Ramos (cell line): Measurements from ENCODE around the gene TXNRD2.
"Not testable (repeated sequence)": the region's sequence is repeated elsewhere in the genome, so short reads cannot be mapped to it uniquely, and the experiment has no call there.

Experiments used
- in situ Hi-C: fragments of 300-500 bp; cut with MboI; formaldehyde crosslinking; loops from one replicate; pipeline ENCODE4 v1.14.3; 2022; ENCODE audit warnings: low sequenced_read_pairs; ENCODE audit not compliant: unreplicated experiment

The TXNRD2 gene

GRCh38 chr22:19896665-19897355 lies 44.8 kb downstream of the TXNRD2 start:
- in situ Hi-C loops, result no loop called here

- in situ Hi-C loops, result no loop called here
Measured at GRCh38 chr22:19895160-19895849, 46.3 kb downstream of the TXNRD2 start.

GRCh38 chr22:19893363-19893762 lies 48.3 kb downstream of the TXNRD2 start:
- in situ Hi-C loops, result no loop called here

DNA sequence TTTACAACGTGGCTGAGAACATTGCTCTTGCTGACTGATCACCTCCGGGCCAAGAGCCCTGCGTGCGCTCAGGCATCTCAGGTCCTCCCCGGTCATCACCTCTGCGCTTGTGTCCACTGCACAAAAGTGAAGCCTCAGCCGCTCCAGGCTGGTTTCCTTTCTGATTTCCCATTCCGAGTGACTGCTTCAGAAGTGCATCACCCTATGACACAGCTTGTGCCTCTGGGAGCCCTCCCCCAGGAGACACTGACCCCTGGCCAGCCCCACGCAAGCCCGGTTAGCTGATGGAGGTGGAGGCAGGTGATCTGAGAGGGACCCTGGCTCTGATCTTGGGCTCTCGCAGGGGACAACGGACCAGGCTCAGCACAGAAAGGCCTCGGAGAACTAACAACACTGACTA lies 48.7 kb downstream of the TXNRD2 start:
- in situ Hi-C loops, result no loop called here

GRCh38 chr22:19892257-19892879 lies 49.2 kb downstream of the TXNRD2 start:
- in situ Hi-C loops, result no loop called here

GRCh38 chr22:19891317-19892256 lies 50.0 kb downstream of the TXNRD2 start:
- in situ Hi-C loops, result no loop called here

DNA sequence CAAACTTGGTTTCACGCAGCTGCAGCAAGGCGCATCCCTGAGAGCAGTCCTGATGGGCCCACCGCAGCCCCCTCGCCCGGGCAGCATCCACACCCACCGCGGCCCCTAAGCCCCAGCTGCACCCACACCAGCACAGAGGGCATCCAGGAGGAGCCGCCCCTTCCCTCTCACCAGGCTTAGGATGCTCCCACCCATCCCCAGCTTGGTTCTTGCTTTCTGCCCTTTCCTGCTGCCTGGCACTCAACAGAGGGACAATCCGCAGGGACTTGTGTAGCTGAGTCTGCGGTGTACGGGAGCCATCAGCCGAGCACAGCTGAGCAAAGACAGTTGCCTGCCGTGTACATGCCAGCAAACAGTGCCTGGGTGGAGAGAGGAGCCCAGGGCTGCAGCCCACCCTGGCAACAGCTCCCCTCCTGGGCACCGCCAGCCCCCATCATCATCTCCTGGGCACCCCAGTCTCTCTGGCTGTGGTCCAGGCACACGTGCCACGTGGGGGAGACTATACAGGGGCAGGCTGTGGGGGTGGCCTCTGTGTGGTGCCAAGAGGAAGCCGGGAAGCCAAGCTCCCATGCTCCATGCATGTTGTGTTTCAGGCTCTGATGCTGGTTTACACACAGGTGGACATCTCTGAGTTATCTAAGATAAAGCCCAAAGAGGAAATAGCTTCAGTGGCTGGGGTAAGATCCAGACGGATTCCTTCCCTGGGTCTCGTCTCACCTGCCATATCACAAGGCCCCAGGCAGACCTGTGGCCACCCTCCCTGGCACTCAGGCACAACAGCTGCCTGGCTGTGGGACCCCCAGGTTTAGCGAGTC lies 50.9 kb downstream of the TXNRD2 start:
- in situ Hi-C loops, result no loop called here

DNA sequence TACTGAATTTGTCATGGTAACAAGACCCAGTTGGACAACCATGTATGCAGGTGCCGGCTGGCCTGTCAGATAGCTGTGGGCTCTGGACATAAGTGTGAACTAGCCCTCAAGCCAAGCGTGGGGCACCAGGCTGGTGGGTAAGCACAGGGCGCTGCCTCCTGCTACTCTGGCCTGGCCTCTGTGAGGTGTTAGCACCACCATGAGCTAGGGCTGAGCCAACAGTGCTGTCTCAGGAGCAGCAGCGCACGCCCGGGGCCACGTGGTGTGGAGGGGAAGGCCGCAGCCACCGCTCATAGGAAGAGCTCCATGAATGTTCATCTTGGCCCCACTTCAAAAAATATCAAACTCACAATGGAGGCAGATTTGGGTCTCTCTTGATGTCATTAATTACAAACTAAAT lies 51.7 kb downstream of the TXNRD2 start:
- in situ Hi-C loops, result no loop called here

DNA sequence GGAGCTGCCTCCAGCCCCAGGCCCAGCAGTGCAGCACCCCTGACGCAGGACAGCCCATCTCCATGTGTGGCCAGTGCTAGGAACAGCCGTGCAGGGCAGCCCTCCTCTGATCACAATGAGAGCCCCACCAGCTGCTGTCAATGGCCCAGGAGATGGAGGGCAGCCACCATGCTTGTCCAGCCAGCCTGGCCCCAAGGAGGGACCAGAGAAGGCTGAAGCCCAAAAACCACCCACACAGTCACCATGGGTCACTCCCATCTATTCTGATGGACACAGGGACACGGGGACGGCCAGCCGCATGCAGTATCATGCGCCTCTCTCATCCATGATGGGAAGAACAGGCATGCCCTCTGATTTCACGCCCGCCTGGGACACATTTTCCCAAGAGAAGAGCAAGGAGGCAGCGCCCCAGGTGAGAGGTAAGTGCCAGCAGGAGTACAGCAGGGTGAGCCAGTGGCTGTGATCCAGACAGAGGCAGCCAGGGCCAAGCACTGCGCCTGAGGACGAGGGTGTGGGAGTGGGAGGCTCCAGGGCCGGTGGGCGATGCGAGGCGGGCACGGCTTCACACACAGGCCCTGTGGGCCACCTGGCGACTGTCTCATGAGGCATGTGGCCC lies 53.4 kb downstream of the TXNRD2 start:
- in situ Hi-C loops, result no loop called here

DNA sequence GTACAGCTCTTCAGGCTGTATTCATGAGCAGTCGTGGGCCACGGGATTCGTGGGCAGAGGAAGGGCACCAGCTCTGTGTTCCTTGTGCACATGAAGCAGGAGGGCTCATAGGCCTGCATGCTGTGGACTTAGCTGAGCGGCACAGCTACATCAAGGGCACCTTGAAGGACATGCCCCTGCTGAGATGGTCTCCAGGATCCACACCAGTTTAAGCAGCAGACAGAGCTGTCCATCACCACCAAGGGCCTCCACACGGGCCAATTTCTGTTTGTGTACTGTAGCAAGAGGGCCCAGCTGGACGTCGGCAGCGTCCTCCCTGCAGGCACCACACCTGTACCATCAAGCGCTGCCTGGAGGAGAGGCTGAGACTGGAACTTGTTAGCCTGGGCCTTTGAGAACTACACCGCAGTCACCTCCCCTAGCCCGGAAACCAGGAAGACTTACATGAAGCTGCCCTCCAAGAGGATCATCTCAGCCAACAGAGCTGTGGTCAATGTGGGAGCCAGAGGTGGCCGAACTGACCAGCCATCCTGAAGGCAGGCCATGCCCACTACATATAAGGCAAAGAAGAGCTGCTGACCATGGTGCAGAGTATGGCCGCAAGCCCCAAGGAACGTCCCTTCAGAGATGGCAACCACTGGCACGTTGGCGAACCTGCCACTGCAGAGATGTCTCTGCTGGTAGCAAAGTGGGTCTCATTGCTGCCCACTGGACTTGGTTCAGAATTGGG lies 54.2 kb downstream of the TXNRD2 start:
- in situ Hi-C loops, result no loop called here

DNA sequence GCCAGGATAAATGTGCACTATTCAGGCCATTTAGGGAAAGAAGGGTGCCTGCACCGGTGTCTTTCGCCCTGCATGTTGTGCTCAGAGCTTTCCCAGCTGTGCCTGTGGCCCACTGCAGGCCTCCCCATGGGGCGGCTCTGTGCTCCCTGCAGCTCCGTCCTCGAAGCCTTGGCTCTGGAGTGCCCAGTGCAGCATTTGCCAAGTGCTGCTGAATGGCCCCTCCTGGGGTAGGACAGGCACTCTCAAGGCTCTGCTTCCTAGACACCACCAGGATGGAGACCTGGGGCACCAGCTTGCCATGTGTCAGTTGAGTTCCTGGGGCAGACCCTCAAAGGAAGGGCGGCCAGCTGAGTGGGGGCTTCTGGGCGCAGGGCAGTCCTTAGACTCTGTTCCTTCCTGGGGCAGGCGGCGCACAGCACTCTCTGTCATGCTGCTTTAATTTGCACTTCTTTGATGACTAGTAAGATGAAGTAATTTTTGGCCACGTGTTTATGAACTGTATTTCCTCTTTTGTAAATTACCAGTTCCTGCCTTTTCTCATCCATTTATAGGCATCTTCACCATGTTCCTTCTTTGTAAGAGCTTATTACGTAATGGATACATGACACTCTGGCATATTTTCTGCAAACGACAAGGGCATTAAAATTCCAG lies 54.9 kb downstream of the TXNRD2 start:
- in situ Hi-C loops, result no loop called here

DNA sequence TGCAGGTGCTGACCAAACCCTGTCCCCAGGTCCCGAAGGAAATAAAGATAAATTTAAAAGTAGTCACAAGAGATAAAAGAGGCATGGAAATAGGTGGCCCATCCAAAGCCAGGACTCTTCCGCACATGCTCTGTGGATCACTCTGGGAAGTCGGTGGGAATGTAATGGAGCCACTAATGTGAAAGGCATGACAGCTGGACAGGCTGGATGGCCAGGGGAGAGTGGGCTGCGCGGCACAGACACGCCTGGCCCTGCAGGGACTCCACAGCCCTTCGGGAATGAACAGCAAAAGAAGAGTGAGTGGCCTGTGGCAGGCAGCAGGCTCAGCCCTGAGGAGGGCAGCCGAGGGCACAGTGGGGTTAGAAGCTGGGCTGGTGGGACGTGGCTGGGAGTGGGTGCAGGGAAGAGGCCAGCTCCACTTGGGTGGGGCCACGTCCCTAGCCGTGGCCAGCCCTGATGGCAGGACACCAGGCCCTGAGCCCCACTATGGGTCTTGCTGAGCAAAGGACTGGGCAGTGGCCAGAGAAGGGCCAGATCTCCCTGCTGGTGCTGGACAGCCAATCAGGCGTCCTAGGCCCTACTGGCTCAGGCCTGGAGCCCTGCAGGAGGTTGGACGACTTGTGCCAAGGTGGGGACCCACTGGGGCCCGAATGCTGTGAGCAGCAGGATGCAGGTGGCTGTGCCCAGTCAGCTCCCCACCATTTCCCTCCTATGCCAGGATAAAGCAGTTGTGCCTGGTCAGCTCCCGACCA lies 55.6 kb downstream of the TXNRD2 start:
- in situ Hi-C loops, result no loop called here

DNA sequence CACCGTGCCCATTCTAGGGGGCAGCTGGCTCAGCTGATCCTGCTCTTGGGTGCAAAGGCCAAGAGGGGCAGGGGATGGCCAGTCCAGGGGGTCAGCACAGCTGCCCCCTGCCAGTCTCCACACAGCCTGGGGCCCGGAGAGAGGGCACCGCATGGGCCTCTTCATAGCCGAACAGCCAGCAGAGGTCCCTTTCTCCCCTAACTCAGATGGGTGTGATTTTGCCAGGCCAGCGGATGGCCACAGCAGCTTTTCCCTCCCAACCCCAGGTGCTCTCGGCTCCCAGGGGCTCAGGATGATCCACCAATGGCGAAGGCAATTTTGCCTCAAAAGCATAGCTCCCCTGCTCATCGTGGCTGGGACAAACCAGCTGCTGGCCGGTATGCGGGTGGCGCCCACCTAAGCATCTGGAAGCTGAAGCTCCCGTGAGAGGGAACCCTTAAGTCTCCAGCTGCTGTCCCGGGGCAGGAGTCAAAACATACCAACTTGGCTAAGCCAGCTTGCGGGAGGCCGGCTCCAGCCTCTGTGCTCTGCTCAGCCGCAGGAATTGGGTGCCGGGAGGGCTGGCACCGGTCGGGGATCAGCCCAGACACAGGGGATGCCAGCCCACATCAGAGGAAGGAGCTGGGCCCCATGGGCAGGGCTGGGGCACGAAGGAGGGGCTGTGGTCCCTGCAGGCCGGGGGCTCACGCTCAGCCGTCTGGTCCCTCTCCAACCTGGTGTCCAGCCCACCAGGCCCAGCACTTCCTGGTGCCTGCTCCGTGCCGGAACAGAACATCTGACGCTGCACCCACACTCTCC lies 56.5 kb downstream of the TXNRD2 start:
- in situ Hi-C loops, result no loop called here

GRCh38 chr22:19884161-19884953 lies 57.3 kb downstream of the TXNRD2 start:
- in situ Hi-C loops, result no loop called here

DNA sequence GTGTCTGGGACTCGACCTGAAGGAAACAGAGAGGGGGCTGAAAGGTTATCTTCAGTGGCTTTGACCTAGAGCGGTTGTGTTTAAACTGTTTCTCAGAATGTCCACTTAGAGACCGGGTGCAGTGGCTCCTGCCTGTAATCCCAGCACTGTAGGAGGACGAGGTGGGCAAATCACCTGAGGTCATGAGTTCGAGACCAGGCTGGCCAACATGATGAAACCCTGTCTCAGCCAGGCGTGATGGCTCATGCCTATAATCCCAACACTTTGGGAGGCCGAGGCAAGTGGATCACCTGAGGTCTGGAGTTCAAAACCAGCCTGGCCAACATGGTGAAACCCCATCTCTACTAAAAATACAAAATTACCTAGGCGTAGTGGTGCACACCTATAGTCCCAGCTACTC lies 58.2 kb downstream of the TXNRD2 start:
- in situ Hi-C loops, result not testable (repeated sequence)
